Neural crest cell (in vitro differentiated cells): ENCODE data around the gene PAQR6. TPM values are rescaled to one million over a fixed set of nuclear protein-coding genes. Genes with fewer than 3 reads are reported as not detected.
A peak's percentile ranks its signal among the peaks of the same experiment; 100 is the strongest.
"Not testable (repeated sequence)": the region's sequence is repeated elsewhere in the genome, so short reads cannot be mapped to it uniquely, and the experiment has no call there.

Experiments
- DNase-seq: peaks from one replicate; pipeline ENCODE4 v3.0.0; 2021; ENCODE audit warnings: low read depth, mixed read lengths, low spot score
- H3K27ac Mint-ChIP-seq: one replicate; pipeline ENCODE4 v1.8.0; 2021; ENCODE audit warnings: mild to moderate bottlenecking, mixed read lengths; ENCODE audit not compliant: unreplicated experiment
- H3K27me3 Mint-ChIP-seq: 2 replicates; pipeline ENCODE4 v1.8.0; 2021; ENCODE audit warnings: low read depth, mild to moderate bottlenecking, mixed read lengths
- H3K36me3 Mint-ChIP-seq: 2 replicates; pipeline ENCODE4 v1.8.0; 2021; ENCODE audit warnings: low read depth, mild to moderate bottlenecking, mixed read lengths
- H3K4me1 Mint-ChIP-seq: 2 replicates; pipeline ENCODE4 v1.8.0; 2021; ENCODE audit warnings: mixed read lengths
- H3K4me3 Mint-ChIP-seq: one replicate; pipeline ENCODE4 v1.8.0; 2021; ENCODE audit warnings: mild to moderate bottlenecking, mixed read lengths
- H3K9me3 Mint-ChIP-seq: 2 replicates; pipeline ENCODE4 v1.8.0; 2021; ENCODE audit warnings: mixed read lengths
- CTCF ChIP-seq: fragments of 200-600 bp; sonication (generic); conservative IDR thresholded peaks from 2 replicates; pipeline ENCODE4 v1.5.0; 2021; ENCODE audit warnings: antibody characterized with exemption, mild to moderate bottlenecking
- total RNA-seq: library from RNA; stranded (reverse); gene quantifications from 2 replicates; pipeline ENCODE4 v1.2.1, GENCODE V29; 2021

The PAQR6 gene
- total RNA-seq, 1 donor from 2014 or later = 17.1 TPM

GRCh38 chr1:156217871-156218270 is 30.0 kb downstream of the PAQR6 start:
- peaks cover 11% of the 10 kb centered on the region for H3K36me3 Mint-ChIP-seq

GRCh38 chr1:156216361-156217086 is 31.3 kb downstream of the PAQR6 start:
- H3K4me3 Mint-ChIP-seq, DNase-seq, H3K27ac Mint-ChIP-seq, H3K9me3 Mint-ChIP-seq, H3K27me3 Mint-ChIP-seq: not testable (repeated sequence)
- Mint-ChIP-seq H3K36me3 (peaks cover 12% of the 10 kb centered on the region), H3K4me1 (peaks cover 24% of the 10 kb centered on the region)

More at GRCh38 chr1:156217871-156218270, 30.0 kb downstream of the PAQR6 start:
- Mint-ChIP-seq H3K4me1 (peaks cover 15% of the 10 kb centered on the region), H3K27me3 (no peaks in the 10 kb centered on the region), H3K27ac (no peak overlapping the region), H3K9me3 (no peaks in the 10 kb centered on the region), H3K4me3 (peak overlapping the region; percentile 72)
- TF ChIP-seq CTCF = no peak
- no peak for DNase-seq

- Mint-ChIP-seq H3K9me3 (no peaks in the 10 kb centered on the region), H3K4me3 (peak overlapping the region; percentile 100), H3K27me3 (no peaks in the 10 kb centered on the region), H3K27ac (peak overlapping the region; percentile 88), H3K36me3 (peaks cover 7% of the 10 kb centered on the region), H3K4me1 (peaks cover 24% of the 10 kb centered on the region)
- TF ChIP-seq CTCF = no peak
- DNase-seq = no peak
Observed at GRCh38 chr1:156214024-156214748, 33.7 kb downstream of the PAQR6 start.

GRCh38 chr1:156213644-156213966 is 34.3 kb downstream of the PAQR6 start:
- peak overlapping the region; percentile 100 for H3K27ac Mint-ChIP-seq
- H3K27me3 Mint-ChIP-seq = no peaks in the 10 kb centered on the region
- peaks cover 24% of the 10 kb centered on the region for H3K4me1 Mint-ChIP-seq
- H3K9me3 Mint-ChIP-seq = no peaks in the 10 kb centered on the region
- no peak for TF ChIP-seq CTCF
- peaks cover 7% of the 10 kb centered on the region for H3K36me3 Mint-ChIP-seq
- no peak for DNase-seq
- peak overlapping the region; percentile 100 for H3K4me3 Mint-ChIP-seq

- no peaks in the 10 kb centered on the region for H3K9me3 Mint-ChIP-seq
- H3K4me1 Mint-ChIP-seq = peaks cover 24% of the 10 kb centered on the region
- DNase-seq = peak; percentile 93
- H3K27me3 Mint-ChIP-seq = no peaks in the 10 kb centered on the region
- peaks cover 7% of the 10 kb centered on the region for H3K36me3 Mint-ChIP-seq
- H3K4me3 Mint-ChIP-seq = peak within 1 kb of the TSS; percentile 100
- TF ChIP-seq CTCF = no peak
- H3K27ac Mint-ChIP-seq = peak within 1 kb of the TSS; percentile 100
Observed at GRCh38 chr1:156212833-156213643, 34.8 kb downstream of the PAQR6 start, which contains the start of gene PMF1. PMF1 (plus strand) TSS chr1:156213007; CDS start chr1:156213016, 9 bp downstream.
